ENCODE results near the gene CKAP4. TPM values are rescaled to one million over a fixed set of nuclear protein-coding genes. Genes with fewer than 3 reads are reported as not detected.

Gene CKAP4
- total RNA-seq, 4 donors from 2014 or later: 28.7 to 51.6 (median 38.8) TPM

GRCh38 chr12:106240821-106241220 lies 7.0 kb downstream of the CKAP4 start:
- intact Hi-C loops (cut with DNase I): no loop called here
- DNase-seq (ENCODE audit: extremely low spot score): peak; percentile 79
- Histone ChIP-seq H3K4me3 (no peak overlapping the region), H3K27ac (replicated peaks in 1 of 4) (no peak overlapping the region), H3K9me3 (no peaks in the 10 kb centered on the region), H3K27me3 (no peaks in the 10 kb centered on the region), H3K4me1 (peaks cover 29 to 37% (median 32%) of the 10 kb centered on the region in 4 donors), H3K36me3 (peaks cover 17 to 40% (median 26%) of the 10 kb centered on the region in 4 donors)
- TF ChIP-seq POLR2A (IDR thresholded peaks at IDR 0.05; ENCODE audit: low read depth): no peak
- TF ChIP-seq CTCF (IDR thresholded peaks at IDR 0.05): no peak
- no peak for TF ChIP-seq EP300 (IDR thresholded peaks at IDR 0.05)
- no peak for TF ChIP-seq POLR2AphosphoS5 (IDR thresholded peaks at IDR 0.05)

GRCh38 chr12:106239951-106240335 lies 7.9 kb downstream of the CKAP4 start:
- intact Hi-C loops (cut with DNase I): no loop called here
- no peak overlapping the region for H3K4me3 ChIP-seq
- DNase-seq (ENCODE audit: extremely low spot score): peak; percentile 90
- no peak overlapping the region for H3K27ac ChIP-seq (replicated peaks in 1 of 4)
- no peaks in the 10 kb centered on the region for H3K9me3 ChIP-seq
- TF ChIP-seq CTCF (IDR thresholded peaks at IDR 0.05) (no peak), POLR2A (IDR thresholded peaks at IDR 0.05; ENCODE audit: low read depth) (no peak), POLR2AphosphoS5 (IDR thresholded peaks at IDR 0.05) (no peak), EP300 (IDR thresholded peaks at IDR 0.05) (no peak)
- H3K36me3 ChIP-seq: peaks cover 17 to 40% (median 26%) of the 10 kb centered on the region in 4 donors
- H3K4me1 ChIP-seq: peaks cover 21 to 28% (median 23%) of the 10 kb centered on the region in 4 donors
- 90% methylated on average over 12 of the region's 12 CpGs for WGBS
- no peaks in the 10 kb centered on the region for H3K27me3 ChIP-seq

GRCh38 chr12:106239241-106239950 lies 8.4 kb downstream of the CKAP4 start:
- peaks cover 15 to 23% (median 18%) of the 10 kb centered on the region in 4 donors for H3K4me1 ChIP-seq
- 89% methylated on average over 22 of the region's 37 CpGs for WGBS
- no peak overlapping the region for H3K4me3 ChIP-seq
- no peak overlapping the region for H3K27ac ChIP-seq (replicated peaks in 1 of 4)
- TF ChIP-seq POLR2AphosphoS5 (IDR thresholded peaks at IDR 0.05) (no peak), POLR2A (IDR thresholded peaks at IDR 0.05; ENCODE audit: low read depth) (no peak), EP300 (IDR thresholded peaks at IDR 0.05) (no peak), CTCF (IDR thresholded peaks at IDR 0.05) (no peak)
- no peaks in the 10 kb centered on the region for H3K27me3 ChIP-seq
- peaks cover 17 to 40% (median 26%) of the 10 kb centered on the region in 4 donors for H3K36me3 ChIP-seq
- intact Hi-C loops (cut with DNase I): no loop called here
- no peaks in the 10 kb centered on the region for H3K9me3 ChIP-seq
- DNase-seq (ENCODE audit: extremely low spot score): no peak

- H3K9me3 ChIP-seq: no peaks in the 10 kb centered on the region
These were observed 9.7 kb downstream of the CKAP4 start for GRCh38 chr12:106238146-106238545.

More at GRCh38 chr12:106238146-106238545, 9.7 kb downstream of the CKAP4 start:
- intact Hi-C loops (cut with DNase I): no loop called here
- no peak for DNase-seq (ENCODE audit: extremely low spot score)
- H3K27ac ChIP-seq (replicated peaks in 1 of 4): peak overlapping the region in 1 of 4 donors; percentile 22
- peaks cover 17 to 39% (median 26%) of the 10 kb centered on the region in 4 donors for H3K36me3 ChIP-seq
- peaks cover 5 to 10% (median 6%) of the 10 kb centered on the region in 4 donors for H3K4me1 ChIP-seq
- 76% methylated on average over 10 of the region's 11 CpGs for WGBS
- no peaks in the 10 kb centered on the region for H3K27me3 ChIP-seq
- no peak for TF ChIP-seq POLR2A (IDR thresholded peaks at IDR 0.05; ENCODE audit: low read depth)
- TF ChIP-seq EP300 (IDR thresholded peaks at IDR 0.05): no peak
- TF ChIP-seq POLR2AphosphoS5 (IDR thresholded peaks at IDR 0.05): no peak
- TF ChIP-seq CTCF (IDR thresholded peaks at IDR 0.05): no peak
- H3K4me3 ChIP-seq: no peak overlapping the region

All from esophagus muscularis mucosa (tissue), 4 donors.